H1 (cell line): Measurements from ENCODE around the gene TOP3B.

ENCODE experiments used
- EZH2 ChIP-seq: fragments of 200-600 bp; sonication (generic); IDR thresholded peaks from 2 replicates; pipeline ENCODE4 v1.7.1; 2012; ENCODE audit warnings: low read depth, mild to moderate bottlenecking, moderate library complexity, low read length, inconsistent platforms; ENCODE audit not compliant: severe bottlenecking
- SP1 ChIP-seq: IDR thresholded peaks from 2 replicates; pipeline ENCODE4 v1.6.1; 2011; ENCODE audit warnings: low read depth, low read length
- TBP ChIP-seq: IDR thresholded peaks from 2 replicates; pipeline ENCODE4 v1.6.1; 2011; ENCODE audit warnings: low read depth, low read length, improper control_type of control experiment
- YY1 ChIP-seq: IDR thresholded peaks from 2 replicates; pipeline ENCODE4 v1.6.1; 2011; ENCODE audit warnings: low read depth, mild to moderate bottlenecking, low read length

DNA sequence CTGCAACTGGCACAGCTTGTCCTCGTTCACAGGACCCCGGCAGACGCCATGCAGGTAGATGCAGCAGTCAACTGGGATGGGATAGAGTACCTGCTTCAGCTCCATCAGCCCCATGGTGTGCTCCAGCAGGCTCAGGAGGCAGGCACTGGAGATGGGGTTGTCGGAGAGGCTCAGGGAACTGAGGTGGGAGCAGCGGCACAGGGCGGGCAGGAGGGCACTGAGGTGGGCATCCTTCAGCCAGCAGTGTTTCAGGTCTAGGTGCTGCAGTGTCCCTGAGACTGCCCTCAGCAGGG is 8.7 kb upstream of the TOP3B start:
- TF ChIP-seq TBP = no peak
- TF ChIP-seq YY1 = no peak
- no peak for TF ChIP-seq EZH2
- TF ChIP-seq SP1 = no peak
